HCT116 (cell line): Measurements from ENCODE around the gene GRK2. TPM values are rescaled to one million over a fixed set of nuclear protein-coding genes. Genes with fewer than 3 reads are reported as not detected.
A peak's percentile ranks its signal among the peaks of the same experiment; 100 is the strongest.

Experiments used
- ATAC-seq: fragments of 200-7000 bp; cut with Tn5 transposase; 2 replicates; pipeline ENCODE4 v1.9.1; 2020; ENCODE audit warnings: mild to moderate bottlenecking, moderate library complexity
- BruUV-seq: library from RNA; stranded (reverse); fragments of 400-500 nt; replicated peaks from 2 replicates; lab custom pipeline; 2021; lab: Mats Ljungman, UMichigan
- CTCF ChIA-PET: fragments of 300-600 bp; sonication (Branson Sonifier 250); formaldehyde crosslinking; loops from one replicate; lab custom pipeline; 2021; ENCODE audit warnings: antibody characterized with exemption; lab: Charles Lee
- POLR2A ChIA-PET: fragments of 300-600, 350-600 bp; sonication (Branson Sonifier 250); formaldehyde crosslinking; loops from one replicate; lab custom pipeline; 2021; ENCODE audit warnings: antibody characterized with exemption; lab: Charles Lee
- RAD21 ChIA-PET, 2 experiments: fragments of 300-600 bp; sonication (Branson Sonifier 250); formaldehyde crosslinking; loops; one replicate each; lab custom pipeline; 2023; ENCODE audit warnings: low total read pairs in 2 of 2; ENCODE audit not compliant: uncharacterized antibody in 2 of 2, unreplicated experiment in 2 of 2, low non-redundant PET in 1 of 2; lab: Charles Lee
- DNase-seq: peaks from one replicate; pipeline ENCODE4 v3.0.0-alpha.2; 2010; ENCODE audit warnings: low read depth, low spot score
- H2AFZ ChIP-seq: fragments of 200-600 bp; shearing (Covaris generic), sonication (generic); 2 replicates; pipeline ENCODE4 v1.6.1; 2017; ENCODE audit warnings: low read depth, mixed run types, mixed read lengths, antibody characterized with exemption, low read length; ENCODE audit not compliant: poor library complexity, severe bottlenecking
- H3K27ac ChIP-seq: 2 replicates; pipeline ENCODE4 v1.5.1; 2012; ENCODE audit warnings: low read depth, low read length
- H3K27me3 ChIP-seq: fragments of 200-600 bp; sonication (generic); 2 replicates; pipeline ENCODE4 v1.6.1; 2016; ENCODE audit warnings: mixed run types, low read length, mixed read lengths; ENCODE audit not compliant: insufficient read depth
- H3K36me3 ChIP-seq, 2 experiments: fragments of 200-500 bp in 1 of 2; fragments of 200-600 bp in 1 of 2; sonication (Bioruptor generic) in 1 of 2; sonication (generic) in 1 of 2; 2 replicates each; pipeline versions ENCODE4 v1.5.1 to v1.6.1; 2014 to 2016; ENCODE audit warnings: low read length in 2 of 2, inconsistent platforms in 1 of 2, mixed read lengths in 1 of 2, mixed run types in 1 of 2; ENCODE audit not compliant: insufficient read depth in 2 of 2, control insufficient read depth in 1 of 2
- H3K4me1 ChIP-seq, 2 experiments: fragments of 200-600 bp in 1 of 2; sonication (generic) in 1 of 2; 2 replicates each; pipeline versions ENCODE4 v1.5.1 to v1.6.1; 2012 to 2017; ENCODE audit warnings: low read length in 2 of 2, inconsistent platforms in 1 of 2, mild to moderate bottlenecking in 1 of 2, mixed read lengths in 1 of 2, mixed run types in 1 of 2, moderate library complexity in 1 of 2; ENCODE audit not compliant: insufficient read depth in 2 of 2, control insufficient read depth in 1 of 2
- H3K4me2 ChIP-seq: fragments of 200-600 bp; sonication (generic); 2 replicates; pipeline ENCODE4 v1.6.1; 2017; ENCODE audit warnings: mixed run types, low read length, mixed read lengths
- H3K4me3 ChIP-seq, 2 experiments: fragments of 200-600 bp in 1 of 2; sonication (generic) in 1 of 2; replicated peaks in 1 of 2; 2 replicates each; pipeline ENCODE4 v1.5.1; 2011 to 2016; ENCODE audit warnings: low read length in 2 of 2, control low read depth in 1 of 2, low read depth in 1 of 2, mild to moderate bottlenecking in 1 of 2, mixed read lengths in 1 of 2, mixed run types in 1 of 2
- H3K79me2 ChIP-seq: fragments of 200-600 bp; sonication (generic); 2 replicates; pipeline ENCODE4 v1.6.1; 2017; ENCODE audit warnings: mild to moderate bottlenecking, mixed run types, low read length, moderate library complexity, mixed read lengths; ENCODE audit not compliant: insufficient read depth
- H3K9ac ChIP-seq: fragments of 200-600 bp; sonication (generic); 2 replicates; pipeline ENCODE4 v1.6.1; 2016; ENCODE audit warnings: low read length, mixed read lengths
- H3K9me2 ChIP-seq: fragments of 200-600 bp; sonication (generic), shearing (Covaris generic); 2 replicates; pipeline ENCODE4 v1.6.1; 2017; ENCODE audit warnings: mixed run types, mild to moderate bottlenecking, moderate library complexity; ENCODE audit not compliant: insufficient read depth
- H3K9me3 ChIP-seq, 2 experiments: fragments of 200-500 bp in 1 of 2; fragments of 200-600 bp in 1 of 2; sonication (Bioruptor generic) in 1 of 2; sonication (generic) in 1 of 2; 2 replicates each; pipeline ENCODE4 v1.6.1; 2014 to 2017; ENCODE audit warnings: low read length in 2 of 2, mixed read lengths in 2 of 2, inconsistent platforms in 1 of 2, low read depth in 1 of 2, mild to moderate bottlenecking in 1 of 2, mixed run types in 1 of 2, moderate library complexity in 1 of 2; ENCODE audit not compliant: control insufficient read depth in 1 of 2, insufficient read depth in 1 of 2
- H4K20me1 ChIP-seq: fragments of 200-600 bp; sonication (generic), shearing (Covaris generic); 2 replicates; pipeline ENCODE4 v1.6.1; 2017; ENCODE audit warnings: mixed run types, mild to moderate bottlenecking, moderate library complexity; ENCODE audit not compliant: insufficient read depth
- CBX3 ChIP-seq: IDR thresholded peaks from 2 replicates; pipeline ENCODE4 v1.6.1; 2012; ENCODE audit warnings: low read depth
- POLR2A ChIP-seq: IDR thresholded peaks from 2 replicates; pipeline ENCODE4 v1.7.0; 2011; ENCODE audit warnings: borderline replicate concordance; ENCODE audit not compliant: insufficient read depth, insufficient read length; ENCODE audit errors: extremely low read depth
- RAD21 ChIP-seq: IDR thresholded peaks from 2 replicates; pipeline ENCODE4 v1.6.1; 2012; ENCODE audit warnings: low read depth, mild to moderate bottlenecking
- SRF ChIP-seq: IDR thresholded peaks from 2 replicates; pipeline ENCODE4 v1.6.1; 2012; ENCODE audit warnings: low read depth
- TCF7L2 ChIP-seq: IDR thresholded peaks from 2 replicates; pipeline ENCODE4 v1.7.0; 2011; ENCODE audit warnings: borderline replicate concordance, inconsistent platforms; ENCODE audit not compliant: insufficient read depth, insufficient read length; ENCODE audit errors: extremely low read depth
- YY1 ChIP-seq: IDR thresholded peaks from 2 replicates; pipeline ENCODE4 v1.6.1; 2011; ENCODE audit warnings: low read length, low read depth, moderate library complexity, mild to moderate bottlenecking; ENCODE audit not compliant: insufficient replicate concordance; ENCODE audit errors: extremely low read depth
- ZNF274 ChIP-seq: fragments of 200-500 bp; sonication (Bioruptor generic); IDR thresholded peaks from 2 replicates; pipeline ENCODE4 v1.6.1; 2014; ENCODE audit warnings: mild to moderate bottlenecking, low read depth, low read length, inconsistent platforms
- intact Hi-C: fragments of 100-400 bp; cut with micrococcal nuclease; formaldehyde crosslinking; loops from 2 replicates; pipeline ENCODE4 v1.10.0; 2022
- total RNA-seq: library from RNA; stranded (reverse); gene quantifications from one replicate; pipeline ENCODE4 v1.2.1, GENCODE V29; 2021; ENCODE audit not compliant: unreplicated experiment
- TF ChIP-seq, protein P1 (sequence below): IDR thresholded peaks from 2 replicates; pipeline ENCODE4 v1.6.1; 2012
- TF ChIP-seq, protein P2 (sequence below), 3 experiments: fragments of 200-600 bp in 1 of 3; sonication (generic) in 1 of 3; IDR thresholded peaks in 2 of 3; conservative IDR thresholded peaks in 1 of 3; 2 replicates each; pipeline ENCODE4 v1.5.1; 2012 to 2017; ENCODE audit warnings: low read depth in 2 of 3, low read length in 2 of 3, antibody characterized with exemption in 1 of 3, borderline replicate concordance in 1 of 3, control low read depth in 1 of 3, mild to moderate bottlenecking in 1 of 3, mixed read lengths in 1 of 3, mixed run types in 1 of 3, moderate library complexity in 1 of 3; ENCODE audit not compliant: insufficient read depth in 1 of 3
- TF ChIP-seq, protein P3 (sequence below): IDR thresholded peaks from 2 replicates; pipeline ENCODE4 v1.6.1; 2012

Gene GRK2
- total RNA-seq, 1 experiment from 2014 or later: 83.0 TPM

DNA sequence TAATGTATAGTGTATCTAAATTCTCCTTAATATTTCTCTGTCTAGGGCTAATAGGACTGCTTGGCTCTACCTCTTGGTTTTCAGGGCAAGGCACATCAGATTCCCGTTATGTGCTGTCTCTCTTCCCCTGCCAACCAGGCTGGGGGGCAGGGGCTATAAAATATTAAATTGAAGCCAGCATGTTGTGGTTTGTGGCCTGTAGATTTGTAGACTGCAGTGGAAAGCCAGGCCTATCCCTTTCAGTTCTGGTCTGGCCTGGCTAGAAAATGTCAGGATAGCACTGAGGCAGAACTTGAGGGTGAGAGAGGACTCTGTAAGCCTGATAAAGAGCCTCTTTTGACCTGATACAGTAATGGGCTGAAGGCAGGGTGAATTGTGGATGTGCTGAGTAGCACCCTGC is 14.4 kb upstream of the GRK2 start:
- H3K9ac ChIP-seq: no peak overlapping the region
- ATAC-seq (no peak), DNase-seq (no peak)
- peaks cover 63 to 84% of the 10 kb centered on the region in 2 experiments for H3K36me3 ChIP-seq
- H3K79me2 ChIP-seq: peaks cover 32% of the 10 kb centered on the region; the same call in 1 of the 2 replicates
- RAD21 ChIA-PET: no interaction called here
- no peaks in the 10 kb centered on the region for H3K9me2 ChIP-seq
- no peak overlapping the region for H3K4me2 ChIP-seq
- CTCF ChIA-PET: no interaction called here
- H3K9me3 ChIP-seq: no peaks in the 10 kb centered on the region
- TF ChIP-seq ZNF274: no peak
- no peak for TF ChIP-seq POLR2A
- TF ChIP-seq CBX3: no peak
- no peak for TF ChIP-seq TCF7L2
- TF ChIP-seq, protein P1, sequence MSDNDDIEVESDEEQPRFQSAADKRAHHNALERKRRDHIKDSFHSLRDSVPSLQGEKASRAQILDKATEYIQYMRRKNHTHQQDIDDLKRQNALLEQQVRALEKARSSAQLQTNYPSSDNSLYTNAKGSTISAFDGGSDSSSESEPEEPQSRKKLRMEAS: no peak
- no peak for TF ChIP-seq YY1
- TF ChIP-seq, all 23 proteins: peak for 0
- intact Hi-C loops: no loop called here
- BruUV-seq: no TSS peak
- Histone ChIP-seq H2AFZ (no peak overlapping the region), H3K4me3 (no peak overlapping the region), H3K4me1 (peaks cover 20% of the 10 kb centered on the region in 2 experiments), H3K27ac (no peak overlapping the region), H3K27me3 (no peaks in the 10 kb centered on the region), H4K20me1 (no peaks in the 10 kb centered on the region)
- POLR2A ChIA-PET: interaction anchor here (1.2 kb wide), 1 partner anchor 12 kb away, joined by 3 read pairs; no protein-coding TSS in a partner anchor

DNA sequence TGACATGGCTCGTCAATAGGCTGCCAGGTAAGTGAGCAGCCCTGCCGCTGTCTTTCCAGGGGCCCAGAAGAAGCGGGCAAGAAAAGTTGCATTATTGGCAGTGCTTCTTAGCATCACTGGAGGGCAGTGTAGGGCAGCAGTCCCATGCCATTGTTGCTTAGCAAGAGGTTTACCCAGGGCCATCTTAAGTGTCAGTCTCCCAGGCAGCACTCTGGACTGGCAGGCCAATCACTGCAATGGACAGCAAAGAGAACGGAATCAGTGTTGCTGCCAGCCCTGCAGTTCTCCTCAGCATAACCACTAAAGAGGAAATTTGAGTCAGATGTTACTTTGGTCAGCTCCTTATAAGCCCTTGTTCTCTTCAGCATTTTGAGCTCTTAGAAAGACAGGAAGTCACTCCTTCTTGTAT is 13.4 kb upstream of the GRK2 start:
- Histone ChIP-seq H3K9me3 (no peaks in the 10 kb centered on the region), H2AFZ (no peak overlapping the region), H3K4me3 (no peak overlapping the region), H3K79me2 (peaks cover 25% of the 10 kb centered on the region; the same call in 1 of the 2 replicates), H3K27me3 (no peaks in the 10 kb centered on the region), H3K4me1 (peaks cover 12 to 15% of the 10 kb centered on the region in 2 experiments), H3K27ac (no peak overlapping the region), H4K20me1 (no peaks in the 10 kb centered on the region), H3K4me2 (no peak overlapping the region), H3K9me2 (no peaks in the 10 kb centered on the region), H3K9ac (no peak overlapping the region), H3K36me3 (peaks cover 59 to 79% of the 10 kb centered on the region in 2 experiments)
- POLR2A ChIA-PET: interaction anchor here (1.2 kb wide), 1 partner anchor 13 kb away, joined by 3 read pairs; no protein-coding TSS in a partner anchor
- RAD21 ChIA-PET: no interaction called here
- DNase-seq: no peak
- ATAC-seq: peak; percentile 78
- CTCF ChIA-PET: interaction anchor here (1.0 to 1.7 kb wide), 4 partner anchors 9 to 130 kb away, joined by 3 to 4 read pairs (median 3); no protein-coding TSS in a partner anchor
- BruUV-seq: no TSS peak
- intact Hi-C loops: no loop called here
- TF ChIP-seq RAD21: peak; percentile 54
- TF ChIP-seq, protein P2, sequence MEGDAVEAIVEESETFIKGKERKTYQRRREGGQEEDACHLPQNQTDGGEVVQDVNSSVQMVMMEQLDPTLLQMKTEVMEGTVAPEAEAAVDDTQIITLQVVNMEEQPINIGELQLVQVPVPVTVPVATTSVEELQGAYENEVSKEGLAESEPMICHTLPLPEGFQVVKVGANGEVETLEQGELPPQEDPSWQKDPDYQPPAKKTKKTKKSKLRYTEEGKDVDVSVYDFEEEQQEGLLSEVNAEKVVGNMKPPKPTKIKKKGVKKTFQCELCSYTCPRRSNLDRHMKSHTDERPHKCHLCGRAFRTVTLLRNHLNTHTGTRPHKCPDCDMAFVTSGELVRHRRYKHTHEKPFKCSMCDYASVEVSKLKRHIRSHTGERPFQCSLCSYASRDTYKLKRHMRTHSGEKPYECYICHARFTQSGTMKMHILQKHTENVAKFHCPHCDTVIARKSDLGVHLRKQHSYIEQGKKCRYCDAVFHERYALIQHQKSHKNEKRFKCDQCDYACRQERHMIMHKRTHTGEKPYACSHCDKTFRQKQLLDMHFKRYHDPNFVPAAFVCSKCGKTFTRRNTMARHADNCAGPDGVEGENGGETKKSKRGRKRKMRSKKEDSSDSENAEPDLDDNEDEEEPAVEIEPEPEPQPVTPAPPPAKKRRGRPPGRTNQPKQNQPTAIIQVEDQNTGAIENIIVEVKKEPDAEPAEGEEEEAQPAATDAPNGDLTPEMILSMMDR (IDR thresholded peaks at IDR 0.05 in 2 of 3, conservative IDR thresholded peaks at IDR 0.05 in 1 of 3; ENCODE audit: borderline replicate concordance in 1 of 3, insufficient read depth in 1 of 3, low read depth in 2 of 3, low read length in 2 of 3): peak; percentile 19 to 58 (median 52); a peak in 4 of 6 replicates
- TF ChIP-seq, protein P3, sequence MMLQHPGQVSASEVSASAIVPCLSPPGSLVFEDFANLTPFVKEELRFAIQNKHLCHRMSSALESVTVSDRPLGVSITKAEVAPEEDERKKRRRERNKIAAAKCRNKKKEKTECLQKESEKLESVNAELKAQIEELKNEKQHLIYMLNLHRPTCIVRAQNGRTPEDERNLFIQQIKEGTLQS: no peak
- no peak for TF ChIP-seq SRF
